DND-41 (cell line): ENCODE results near the gene CHAC1.

Experiments
- CTCF ChIP-seq: IDR thresholded peaks from 2 replicates; pipeline ENCODE4 v1.5.1; 2012; ENCODE audit warnings: borderline replicate concordance, low read length, moderate library complexity, mild to moderate bottlenecking; ENCODE audit not compliant: poor library complexity, severe bottlenecking; ENCODE audit errors: extremely low read depth
- EZH2 ChIP-seq: IDR thresholded peaks from 3 replicates; pipeline ENCODE4 v1.6.1; 2012; ENCODE audit warnings: borderline replicate concordance, low read depth, mild to moderate bottlenecking, moderate library complexity, low read length, inconsistent platforms; ENCODE audit not compliant: severe bottlenecking

- TF ChIP-seq CTCF (no peak), EZH2 (no peak)
These were observed 36.8 kb downstream of the CHAC1 start for GRCh38 chr15:40990080-40990479.
